Gastrocnemius medialis (tissue), 4 donors: ENCODE data around the gene PIK3R6.

Experiments used
- POLR2A ChIP-seq, 2 donors: fragments of 450-650 bp; IDR thresholded peaks; one replicate each; pipeline ENCODE4 v1.6.1; 2017; ENCODE audit warnings: antibody characterized with exemption in 2 of 2, mild to moderate bottlenecking in 2 of 2, moderate library complexity in 2 of 2
- TF ChIP-seq, protein P1 (sequence below), 5 experiments: fragments of 450-650 bp in 3 of 5; fragments of 200-600 bp in 2 of 5; sonication (generic) in 2 of 5; IDR thresholded peaks in 4 of 5; conservative IDR thresholded peaks in 1 of 5; 1 replicate in 4 of 5; 2 replicates in 1 of 5; pipeline ENCODE4 v1.5.1; 2016 to 2019; ENCODE audit warnings: antibody characterized with exemption in 5 of 5, mild to moderate bottlenecking in 3 of 5, moderate library complexity in 3 of 5

DNA sequence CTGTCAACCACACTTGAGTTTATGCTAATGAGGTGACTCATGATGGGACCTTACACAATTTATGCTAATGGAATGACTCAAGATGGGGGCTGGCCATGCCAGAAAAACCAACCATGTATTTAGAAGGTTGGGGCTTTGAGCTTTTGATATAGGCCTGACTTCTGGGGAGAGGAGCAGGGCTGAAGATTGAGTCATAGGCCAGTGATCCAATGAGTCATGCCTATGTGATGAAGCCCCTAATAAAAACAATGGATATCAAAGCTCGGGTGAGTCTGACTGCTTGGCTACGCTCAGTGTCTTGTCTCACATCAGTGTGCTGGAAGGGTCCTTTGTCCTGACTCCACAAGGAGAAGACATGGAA lies 75.6 kb downstream of the PIK3R6 start:
- TF ChIP-seq, protein P1, sequence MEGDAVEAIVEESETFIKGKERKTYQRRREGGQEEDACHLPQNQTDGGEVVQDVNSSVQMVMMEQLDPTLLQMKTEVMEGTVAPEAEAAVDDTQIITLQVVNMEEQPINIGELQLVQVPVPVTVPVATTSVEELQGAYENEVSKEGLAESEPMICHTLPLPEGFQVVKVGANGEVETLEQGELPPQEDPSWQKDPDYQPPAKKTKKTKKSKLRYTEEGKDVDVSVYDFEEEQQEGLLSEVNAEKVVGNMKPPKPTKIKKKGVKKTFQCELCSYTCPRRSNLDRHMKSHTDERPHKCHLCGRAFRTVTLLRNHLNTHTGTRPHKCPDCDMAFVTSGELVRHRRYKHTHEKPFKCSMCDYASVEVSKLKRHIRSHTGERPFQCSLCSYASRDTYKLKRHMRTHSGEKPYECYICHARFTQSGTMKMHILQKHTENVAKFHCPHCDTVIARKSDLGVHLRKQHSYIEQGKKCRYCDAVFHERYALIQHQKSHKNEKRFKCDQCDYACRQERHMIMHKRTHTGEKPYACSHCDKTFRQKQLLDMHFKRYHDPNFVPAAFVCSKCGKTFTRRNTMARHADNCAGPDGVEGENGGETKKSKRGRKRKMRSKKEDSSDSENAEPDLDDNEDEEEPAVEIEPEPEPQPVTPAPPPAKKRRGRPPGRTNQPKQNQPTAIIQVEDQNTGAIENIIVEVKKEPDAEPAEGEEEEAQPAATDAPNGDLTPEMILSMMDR (IDR thresholded peaks at IDR 0.05 in 4 of 5, conservative IDR thresholded peaks at IDR 0.05 in 1 of 5) = no peak
- TF ChIP-seq POLR2A (IDR thresholded peaks at IDR 0.05) = no peak
